ENCODE data around the gene NUCB2.

NUCB2 gene

DNA sequence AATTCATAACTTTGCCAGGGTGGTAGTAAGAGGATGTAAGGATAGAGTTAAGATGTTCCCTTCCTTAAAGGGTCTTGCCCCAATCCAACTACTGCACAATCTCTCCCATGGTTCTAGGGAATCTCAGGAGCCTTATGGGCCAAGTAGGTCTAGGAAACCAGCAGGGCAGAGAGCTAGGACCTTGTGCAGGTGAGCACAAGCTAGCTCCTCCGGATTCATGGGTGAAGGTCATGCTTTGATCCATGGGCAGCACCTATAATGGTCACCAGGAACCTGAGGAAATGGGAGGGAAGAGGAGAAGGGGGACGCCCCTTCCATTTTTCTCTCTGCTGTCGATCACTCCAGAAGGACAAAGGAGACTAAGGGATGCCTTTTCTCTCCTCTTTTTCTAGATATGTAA is 95.1 kb downstream of the NUCB2 start:
- no peak overlapping the region for H3K27ac ChIP-seq
- no peak overlapping the region for H3K4me3 ChIP-seq

DNA sequence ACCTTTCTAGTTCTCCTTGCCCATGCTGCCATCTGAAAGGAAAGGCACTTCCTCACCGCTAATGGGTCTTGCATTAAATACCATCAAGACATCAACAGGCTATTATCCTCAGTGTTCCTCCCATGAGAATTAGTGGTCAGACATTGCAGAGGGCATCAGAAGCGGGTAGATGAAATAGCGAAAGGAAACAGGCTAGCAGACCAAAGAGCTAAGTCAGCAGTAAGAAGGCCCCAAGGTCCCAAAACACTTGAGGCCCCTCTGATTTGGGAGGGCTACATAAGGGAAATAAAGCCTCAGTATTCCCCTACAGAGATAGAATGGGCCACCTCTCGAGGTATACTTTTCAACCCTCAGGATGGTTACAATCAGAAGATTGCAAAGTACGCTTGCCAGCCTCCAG is 99.0 kb downstream of the NUCB2 start:
- Histone ChIP-seq H3K27ac (no peak overlapping the region), H3K4me3 (no peak overlapping the region)

DNA sequence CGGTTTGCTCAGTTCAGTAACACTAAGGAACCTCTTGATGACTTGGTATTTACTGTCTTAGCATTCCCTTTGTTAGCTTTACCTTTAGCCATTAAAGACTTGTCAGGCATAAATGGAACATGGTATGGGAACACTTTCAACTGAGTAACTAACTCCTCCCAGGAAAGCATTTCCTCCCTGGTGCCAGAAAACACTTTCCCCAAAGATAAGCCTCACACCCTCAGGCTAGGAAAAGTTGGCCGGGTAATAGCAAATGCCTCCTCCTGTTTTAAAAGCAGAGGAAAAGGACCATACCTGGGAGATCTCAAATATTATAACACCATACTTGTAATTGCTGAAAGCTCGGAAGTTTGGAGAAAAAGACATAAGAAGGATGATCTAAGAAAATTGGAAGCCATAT is 100.0 kb downstream of the NUCB2 start:
- Histone ChIP-seq H3K27ac (no peak overlapping the region), H3K4me3 (no peak overlapping the region)

DNA sequence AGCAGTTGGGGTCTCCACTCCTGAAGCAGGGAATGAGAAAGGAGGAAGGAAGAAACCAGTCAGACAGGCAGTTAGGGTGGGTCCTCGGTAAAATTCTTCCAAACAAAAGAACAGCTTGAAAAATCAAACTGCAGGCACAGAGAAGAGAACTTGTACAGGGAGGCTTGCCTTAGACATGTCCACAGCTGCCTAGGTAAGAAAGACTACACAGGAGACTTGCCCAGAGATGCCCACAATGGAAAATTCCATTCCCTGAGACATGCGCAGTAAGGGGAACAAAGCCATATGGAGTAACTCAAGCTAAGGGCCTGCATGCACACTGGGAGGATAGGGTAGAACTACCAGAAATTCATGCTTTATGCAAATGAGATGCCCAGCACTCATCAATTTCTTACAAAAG is 102.1 kb downstream of the NUCB2 start:
- no peak overlapping the region for H3K27ac ChIP-seq
- no peak overlapping the region for H3K4me3 ChIP-seq

DNA sequence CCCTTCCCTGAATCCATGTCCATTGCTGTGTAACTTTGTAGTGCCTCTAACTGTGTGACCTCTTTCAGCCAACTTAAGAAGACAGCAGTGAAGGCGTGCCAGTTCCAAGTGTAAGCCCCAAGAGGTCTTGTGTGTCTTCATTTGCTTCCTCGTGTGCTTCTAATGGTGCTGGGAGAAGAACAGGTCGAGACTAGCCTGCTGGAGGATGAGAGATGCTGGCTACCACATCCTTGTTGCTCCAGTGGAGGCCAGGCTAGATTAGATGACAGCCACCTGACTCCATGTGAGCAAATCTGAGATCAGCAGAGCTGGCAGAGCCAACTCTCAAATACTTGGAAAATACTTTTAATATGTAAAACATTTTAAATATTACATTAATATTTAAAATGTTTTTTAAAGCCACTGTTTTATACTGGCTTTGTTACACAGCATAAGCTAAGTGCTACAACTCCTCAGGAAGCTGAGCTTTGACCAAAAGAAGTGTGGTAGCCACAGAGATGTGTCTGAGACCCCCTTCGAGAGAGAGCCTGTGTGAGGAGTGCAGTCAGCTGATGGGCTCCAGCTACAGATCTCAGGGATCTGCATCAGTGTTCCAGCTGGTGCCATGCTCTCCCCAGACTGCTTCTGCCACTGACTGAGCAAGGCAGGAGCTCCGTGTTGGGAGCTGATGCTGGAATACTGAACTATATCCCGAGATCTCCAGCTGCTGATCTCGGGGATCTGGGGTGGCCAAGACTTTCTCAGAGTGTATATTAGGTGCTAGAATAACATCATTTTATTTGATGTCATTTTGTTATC is 103.0 kb downstream of the NUCB2 start:
- Histone ChIP-seq H3K4me3 (no peak overlapping the region), H3K27ac (no peak overlapping the region)

DNA sequence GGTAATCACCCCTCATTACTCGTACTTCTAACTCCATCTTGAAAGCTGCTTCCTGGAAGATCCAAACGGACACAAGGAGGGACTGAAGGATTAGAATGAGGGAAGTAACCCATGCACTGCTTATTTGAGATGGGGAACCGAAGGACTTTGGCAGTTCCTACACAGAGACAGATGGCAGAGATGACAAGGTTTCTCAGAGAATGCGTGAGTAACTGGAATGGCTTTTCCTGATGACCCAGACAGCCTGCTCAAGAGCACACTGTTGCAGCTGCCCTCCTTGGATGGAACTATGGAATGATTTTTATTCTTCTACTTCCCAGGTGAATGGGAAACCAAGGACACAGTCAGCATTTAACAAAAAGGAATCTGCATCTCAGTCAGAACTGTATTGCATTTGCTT is 104.6 kb downstream of the NUCB2 start:
- Histone ChIP-seq H3K27ac (no peak overlapping the region), H3K4me3 (no peak overlapping the region)

All from skin epidermis (tissue), 12 donors.